Fibroblast of lung (primary cell): Measurements from ENCODE around the gene WDR81.

ENCODE experiments used
- EZH2 ChIP-seq: IDR thresholded peaks from 2 replicates; pipeline ENCODE4 v1.5.1; 2012; ENCODE audit warnings: low read length, control low read depth, mild to moderate bottlenecking; ENCODE audit errors: missing control alignments
- TF ChIP-seq, protein P1 (sequence below), 2 donors: IDR thresholded peaks in 1 of 2; conservative IDR thresholded peaks in 1 of 2; 1 replicate in 1 of 2; 2 replicates in 1 of 2; pipeline ENCODE4 v1.5.1; 2011 to 2012; ENCODE audit warnings: low read length in 2 of 2, control low read depth in 1 of 2, inconsistent platforms in 1 of 2, low read depth in 1 of 2, mild to moderate bottlenecking in 1 of 2

DNA sequence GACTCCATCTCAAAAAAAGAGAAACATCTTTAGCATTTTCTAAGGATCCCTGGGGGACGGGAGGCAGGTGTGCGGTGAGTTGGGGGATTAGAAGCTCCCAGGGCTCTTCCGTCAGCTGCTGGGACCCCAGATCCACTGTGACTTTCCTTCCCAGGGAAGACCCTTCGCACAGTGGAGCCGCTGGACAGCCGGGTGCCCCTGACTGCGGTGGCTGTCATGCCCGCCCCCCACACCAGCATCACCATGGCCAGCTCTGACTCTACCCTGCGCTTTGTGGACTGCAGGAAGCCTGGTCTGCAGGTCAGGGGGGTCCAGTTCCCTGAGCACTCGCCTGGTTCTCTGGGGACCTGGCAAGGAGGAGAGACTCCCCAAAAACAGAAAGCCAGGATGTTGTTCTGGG is 10.9 kb downstream of the WDR81 start:
- TF ChIP-seq, protein P1, sequence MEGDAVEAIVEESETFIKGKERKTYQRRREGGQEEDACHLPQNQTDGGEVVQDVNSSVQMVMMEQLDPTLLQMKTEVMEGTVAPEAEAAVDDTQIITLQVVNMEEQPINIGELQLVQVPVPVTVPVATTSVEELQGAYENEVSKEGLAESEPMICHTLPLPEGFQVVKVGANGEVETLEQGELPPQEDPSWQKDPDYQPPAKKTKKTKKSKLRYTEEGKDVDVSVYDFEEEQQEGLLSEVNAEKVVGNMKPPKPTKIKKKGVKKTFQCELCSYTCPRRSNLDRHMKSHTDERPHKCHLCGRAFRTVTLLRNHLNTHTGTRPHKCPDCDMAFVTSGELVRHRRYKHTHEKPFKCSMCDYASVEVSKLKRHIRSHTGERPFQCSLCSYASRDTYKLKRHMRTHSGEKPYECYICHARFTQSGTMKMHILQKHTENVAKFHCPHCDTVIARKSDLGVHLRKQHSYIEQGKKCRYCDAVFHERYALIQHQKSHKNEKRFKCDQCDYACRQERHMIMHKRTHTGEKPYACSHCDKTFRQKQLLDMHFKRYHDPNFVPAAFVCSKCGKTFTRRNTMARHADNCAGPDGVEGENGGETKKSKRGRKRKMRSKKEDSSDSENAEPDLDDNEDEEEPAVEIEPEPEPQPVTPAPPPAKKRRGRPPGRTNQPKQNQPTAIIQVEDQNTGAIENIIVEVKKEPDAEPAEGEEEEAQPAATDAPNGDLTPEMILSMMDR (conservative IDR thresholded peaks at IDR 0.05 in 1 of 2, IDR thresholded peaks at IDR 0.05 in 1 of 2; ENCODE audit: low read depth in 1 of 2, low read length in 2 of 2), result no peak
- no peak for TF ChIP-seq EZH2
